Ascending aorta (tissue), 2 donors: Measurements from ENCODE around the gene KBTBD2. TPM values are rescaled to one million over a fixed set of nuclear protein-coding genes. Genes with fewer than 3 reads are reported as not detected.

Source experiments
- DNase-seq, 2 donors: peaks; one replicate each; pipeline ENCODE4 v3.0.0-alpha.2; 2019; ENCODE audit warnings: low spot score in 2 of 2
- H3K27ac ChIP-seq, 2 donors: fragments of 200-600 bp; sonication (generic); one replicate each; pipeline ENCODE4 v1.5.1; 2016 to 2017; ENCODE audit warnings: mild to moderate bottlenecking in 1 of 2
- H3K27me3 ChIP-seq: fragments of 200-600 bp; sonication (generic); one replicate; pipeline ENCODE4 v1.5.1; 2017
- H3K36me3 ChIP-seq, 2 donors: fragments of 200-600 bp; sonication (generic); one replicate each; pipeline ENCODE4 v1.5.1; 2016
- H3K4me1 ChIP-seq, 2 donors: fragments of 200-600 bp; sonication (generic); one replicate each; pipeline ENCODE4 v1.5.1; 2016 to 2017; ENCODE audit warnings: mild to moderate bottlenecking in 1 of 2
- H3K4me3 ChIP-seq, 2 donors: fragments of 200-600 bp; sonication (generic); one replicate each; pipeline ENCODE4 v1.5.1; 2016 to 2017; ENCODE audit warnings: mild to moderate bottlenecking in 1 of 2
- H3K9me3 ChIP-seq, 2 donors: fragments of 200-600 bp; sonication (generic); one replicate each; pipeline ENCODE4 v1.5.1; 2016
- CTCF ChIP-seq, 3 experiments: fragments of 200-600 bp in 2 of 3; fragments of 450-650 bp in 1 of 3; sonication (generic) in 2 of 3; IDR thresholded peaks; one replicate each; pipeline ENCODE4 v1.5.1; 2016 to 2019; ENCODE audit warnings: antibody characterized with exemption in 3 of 3, mild to moderate bottlenecking in 1 of 3, moderate library complexity in 1 of 3
- intact Hi-C: fragments of 100-400 bp; cut with DNase I; formaldehyde crosslinking; loops from one replicate; pipeline ENCODE4 v1.15.1; 2023
- total RNA-seq: library from RNA; depleted of rRNA; stranded (reverse); fragments of >200 nt; gene quantifications from one replicate; pipeline ENCODE4 v1.1.0, GENCODE V29; 2016

KBTBD2 gene
- 16.1 TPM for total RNA-seq

- H3K9me3 ChIP-seq: no peaks in the 10 kb centered on the region
- DNase-seq: peak; percentile 20 to 66
- intact Hi-C loops: loop anchor here (1.0 to 10.0 kb wide), 5 partner anchors 44 to 1264 kb away; partner anchors contain the start of genes AVL9 and BBS9
- no peak for TF ChIP-seq CTCF (IDR thresholded peaks at IDR 0.05)
- no peaks in the 10 kb centered on the region for H3K27me3 ChIP-seq
- no peaks in the 10 kb centered on the region for H3K36me3 ChIP-seq
- H3K27ac ChIP-seq: peak within 1 kb of the TSS; percentile 98 to 100
- peak within 1 kb of the TSS; percentile 96 to 100 for H3K4me3 ChIP-seq
- peaks cover 2 to 28% of the 10 kb centered on the region in 2 donors for H3K4me1 ChIP-seq
Measured at GRCh38 chr7:32891043-32891799, at the start of gene KBTBD2. Gene KBTBD2, minus strand, starts transcription at chr7:32891760. Its CDS starts 12,156 bp downstream, at chr7:32879604.

GRCh38 chr7:32941181-32941580, 49.6 kb upstream of the KBTBD2 start:
- no peaks in the 10 kb centered on the region for H3K27me3 ChIP-seq
- H3K36me3 ChIP-seq: no peaks in the 10 kb centered on the region
- no peak for DNase-seq
- intact Hi-C loops: loop anchor here (5.0 kb wide), 2 partner anchors 121 to 444 kb away; partner anchors contain the start of genes AVL9 and NT5C3A
- H3K4me1 ChIP-seq: peaks cover 3 to 25% of the 10 kb centered on the region in 2 donors
- no peak for TF ChIP-seq CTCF (IDR thresholded peaks at IDR 0.05)
- H3K27ac ChIP-seq: peak overlapping the region; percentile 88 to 98
- H3K9me3 ChIP-seq: no peaks in the 10 kb centered on the region
- H3K4me3 ChIP-seq: peak overlapping the region; percentile 92 to 100

GRCh38 chr7:32937344-32938174, 46.0 kb upstream of the KBTBD2 start:
- peak in 1 of 2 donors; percentile 66 for DNase-seq
- H3K27me3 ChIP-seq: no peaks in the 10 kb centered on the region
- TF ChIP-seq CTCF (IDR thresholded peaks at IDR 0.05): no peak
- peaks cover under 1 to 27% of the 10 kb centered on the region in 2 donors for H3K4me1 ChIP-seq
- peak overlapping the region in 1 of 2 donors; percentile 42 for H3K27ac ChIP-seq
- no peaks in the 10 kb centered on the region for H3K9me3 ChIP-seq
- H3K4me3 ChIP-seq: no peak overlapping the region
- intact Hi-C loops: no loop called here
- H3K36me3 ChIP-seq: peaks cover 0 to 12% of the 10 kb centered on the region in 2 donors

GRCh38 chr7:32936689-32937088, 45.1 kb upstream of the KBTBD2 start:
- intact Hi-C loops: no loop called here
- Histone ChIP-seq H3K27ac (no peak overlapping the region), H3K4me1 (peaks cover 0 to 27% of the 10 kb centered on the region in 2 donors)

More at GRCh38 chr7:32936689-32937088, 45.1 kb upstream of the KBTBD2 start:
- H3K4me3 ChIP-seq: no peak overlapping the region
- DNase-seq: no peak
- H3K9me3 ChIP-seq: no peaks in the 10 kb centered on the region
- H3K27me3 ChIP-seq: no peaks in the 10 kb centered on the region
- TF ChIP-seq CTCF (IDR thresholded peaks at IDR 0.05): no peak
- H3K36me3 ChIP-seq: peaks cover 0 to 21% of the 10 kb centered on the region in 2 donors
